Measurements from ENCODE around the gene CPT1B. TPM values are rescaled to one million over a fixed set of nuclear protein-coding genes. Genes with fewer than 3 reads are reported as not detected.
"Not testable (repeated sequence)": the region's sequence is repeated elsewhere in the genome, so short reads cannot be mapped to it uniquely, and the experiment has no call there.

Gene CPT1B
- total RNA-seq, 2 experiments from 2014 or later = 101 to 138 TPM

DNA sequence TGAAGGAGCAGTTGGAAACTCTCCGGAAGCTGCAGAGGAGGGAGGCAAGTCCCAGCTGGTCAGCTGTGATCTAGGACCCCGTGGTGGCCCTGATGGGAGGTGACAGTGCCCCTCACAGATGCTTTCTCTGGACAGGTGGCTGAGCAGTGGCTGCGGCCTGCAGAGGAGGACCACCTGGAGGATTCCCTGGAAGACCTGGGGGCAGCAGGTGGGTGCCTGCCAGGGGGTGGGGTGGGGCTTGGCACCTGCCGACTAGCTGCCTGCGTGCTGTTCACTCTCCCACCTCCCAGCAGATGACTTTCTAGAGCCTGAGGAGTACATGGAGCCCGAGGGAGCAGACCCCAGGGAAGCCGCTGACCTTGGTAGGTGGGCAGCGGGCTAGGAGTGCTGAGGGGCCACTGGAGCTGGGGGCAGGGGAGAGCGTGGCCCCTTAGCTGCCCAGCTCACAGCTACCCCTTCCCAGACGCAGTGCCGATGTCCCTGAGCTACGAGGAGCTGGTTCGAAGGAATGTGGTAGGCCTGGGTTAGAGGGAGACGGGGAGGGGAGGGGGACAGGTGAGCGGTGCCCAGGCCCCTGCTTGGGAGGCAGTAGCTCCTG, 55.9 kb downstream of the CPT1B start:
- POLR2A ChIA-PET = interaction anchor here (0.6 to 1.3 kb wide), 3 partner anchors 14 to 597 kb away, joined by 3 to 4 read pairs (median 4); partner anchors contain the start of genes LMF2 and NCAPH2
- H3K4me1 ChIP-seq (ENCODE audit: insufficient read depth, low read length, poor library complexity, severe bottlenecking) = peaks cover 13% of the 10 kb centered on the region

DNA sequence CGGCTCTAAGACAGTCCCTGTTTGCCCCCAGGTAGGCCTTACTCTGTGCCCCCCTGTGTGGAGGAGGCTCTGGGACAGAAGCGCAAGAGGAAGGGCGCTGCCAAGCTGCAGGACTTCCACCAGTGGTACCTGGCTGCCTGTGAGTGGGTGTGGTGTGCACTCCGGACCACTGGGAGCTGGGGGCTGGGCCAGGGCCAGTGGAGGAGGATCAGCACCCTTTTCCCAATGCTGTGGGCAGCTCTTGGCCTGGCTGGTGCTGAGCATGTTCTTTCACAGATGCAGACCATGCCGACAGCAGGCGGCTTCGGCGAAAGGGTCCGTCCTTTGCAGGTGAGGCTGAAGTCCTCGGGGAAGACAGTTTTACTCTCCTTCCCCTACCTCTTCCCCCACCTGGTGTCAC, 56.5 kb downstream of the CPT1B start:
- TF ChIP-seq, protein P1, sequence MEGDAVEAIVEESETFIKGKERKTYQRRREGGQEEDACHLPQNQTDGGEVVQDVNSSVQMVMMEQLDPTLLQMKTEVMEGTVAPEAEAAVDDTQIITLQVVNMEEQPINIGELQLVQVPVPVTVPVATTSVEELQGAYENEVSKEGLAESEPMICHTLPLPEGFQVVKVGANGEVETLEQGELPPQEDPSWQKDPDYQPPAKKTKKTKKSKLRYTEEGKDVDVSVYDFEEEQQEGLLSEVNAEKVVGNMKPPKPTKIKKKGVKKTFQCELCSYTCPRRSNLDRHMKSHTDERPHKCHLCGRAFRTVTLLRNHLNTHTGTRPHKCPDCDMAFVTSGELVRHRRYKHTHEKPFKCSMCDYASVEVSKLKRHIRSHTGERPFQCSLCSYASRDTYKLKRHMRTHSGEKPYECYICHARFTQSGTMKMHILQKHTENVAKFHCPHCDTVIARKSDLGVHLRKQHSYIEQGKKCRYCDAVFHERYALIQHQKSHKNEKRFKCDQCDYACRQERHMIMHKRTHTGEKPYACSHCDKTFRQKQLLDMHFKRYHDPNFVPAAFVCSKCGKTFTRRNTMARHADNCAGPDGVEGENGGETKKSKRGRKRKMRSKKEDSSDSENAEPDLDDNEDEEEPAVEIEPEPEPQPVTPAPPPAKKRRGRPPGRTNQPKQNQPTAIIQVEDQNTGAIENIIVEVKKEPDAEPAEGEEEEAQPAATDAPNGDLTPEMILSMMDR (conservative IDR thresholded peaks at IDR 0.05; ENCODE audit: low read length) = no peak
- TF ChIP-seq EZH2phosphoT487 (IDR thresholded peaks at IDR 0.05; ENCODE audit: borderline replicate concordance, low read depth, low read length) = no peak
- no peak overlapping the region for H3K4me3 ChIP-seq (ENCODE audit: low read depth, low read length, poor library complexity, severe bottlenecking)
- peaks cover 4% of the 10 kb centered on the region; the same call in 1 of the 2 replicates for H3K79me2 ChIP-seq (ENCODE audit: insufficient read depth, low read depth, low read length)
- ChIA-PET CTCF (ENCODE audit: unreplicated experiment) (no interaction called here), POLR2A (interaction anchor here (0.5 kb wide), 1 partner anchor 39 kb away, joined by 4 read pairs; no protein-coding TSS in a partner anchor)
- H3K4me2 ChIP-seq (ENCODE audit: low read length) = no peak overlapping the region
- no peak overlapping the region for H2AFZ ChIP-seq (ENCODE audit: low read length)
- H3K9me2 ChIP-seq (ENCODE audit: insufficient read depth, low read length) = no peaks in the 10 kb centered on the region
- H3K4me1 ChIP-seq (ENCODE audit: insufficient read depth, low read length, poor library complexity, severe bottlenecking) = peaks cover 10% of the 10 kb centered on the region
- intact Hi-C loops (cut with micrococcal nuclease; ENCODE audit: unreplicated experiment) = no loop called here
- no peak overlapping the region for H3K27ac ChIP-seq (ENCODE audit: low read depth, low read length, poor library complexity, severe bottlenecking)
- H4K20me1 ChIP-seq (ENCODE audit: insufficient read depth, low read length) = no peaks in the 10 kb centered on the region
- no TSS peak for BruUV-seq (replicated peaks)
- no peaks in the 10 kb centered on the region for H3K9me3 ChIP-seq (ENCODE audit: low read length)
- H3K36me3 ChIP-seq (ENCODE audit: insufficient read depth, low read length) = peaks cover 84% of the 10 kb centered on the region
- DNase-seq (ENCODE audit: low spot score) = no peak

More for the DNA sequence above, 55.9 kb downstream of the CPT1B start:
- intact Hi-C loops (cut with micrococcal nuclease; ENCODE audit: unreplicated experiment) = no loop called here
- Histone ChIP-seq H3K4me3 (ENCODE audit: low read depth, low read length, poor library complexity, severe bottlenecking) (no peak overlapping the region), H3K9me3 (ENCODE audit: low read length) (no peaks in the 10 kb centered on the region), H3K9me2 (ENCODE audit: insufficient read depth, low read length) (no peaks in the 10 kb centered on the region), H3K27ac (ENCODE audit: low read depth, low read length, poor library complexity, severe bottlenecking) (no peak overlapping the region), H3K36me3 (ENCODE audit: insufficient read depth, low read length) (peaks cover 78% of the 10 kb centered on the region), H2AFZ (ENCODE audit: low read length) (no peak overlapping the region), H4K20me1 (ENCODE audit: insufficient read depth, low read length) (no peaks in the 10 kb centered on the region), H3K79me2 (ENCODE audit: insufficient read depth, low read depth, low read length) (peaks cover 4% of the 10 kb centered on the region; the same call in 1 of the 2 replicates), H3K4me2 (ENCODE audit: low read length) (no peak overlapping the region)
- no peak for DNase-seq (ENCODE audit: low spot score)
- BruUV-seq (replicated peaks) = no TSS peak
- CTCF ChIA-PET (ENCODE audit: unreplicated experiment) = interaction anchor here (0.5 to 0.6 kb wide), 3 partner anchors 11 to 49 kb away, joined by 3 to 9 read pairs (median 5); no protein-coding TSS in a partner anchor
- no peak for TF ChIP-seq EZH2phosphoT487 (IDR thresholded peaks at IDR 0.05; ENCODE audit: borderline replicate concordance, low read depth, low read length)
- TF ChIP-seq, protein P1 (conservative IDR thresholded peaks at IDR 0.05; ENCODE audit: low read length) = no peak

DNA sequence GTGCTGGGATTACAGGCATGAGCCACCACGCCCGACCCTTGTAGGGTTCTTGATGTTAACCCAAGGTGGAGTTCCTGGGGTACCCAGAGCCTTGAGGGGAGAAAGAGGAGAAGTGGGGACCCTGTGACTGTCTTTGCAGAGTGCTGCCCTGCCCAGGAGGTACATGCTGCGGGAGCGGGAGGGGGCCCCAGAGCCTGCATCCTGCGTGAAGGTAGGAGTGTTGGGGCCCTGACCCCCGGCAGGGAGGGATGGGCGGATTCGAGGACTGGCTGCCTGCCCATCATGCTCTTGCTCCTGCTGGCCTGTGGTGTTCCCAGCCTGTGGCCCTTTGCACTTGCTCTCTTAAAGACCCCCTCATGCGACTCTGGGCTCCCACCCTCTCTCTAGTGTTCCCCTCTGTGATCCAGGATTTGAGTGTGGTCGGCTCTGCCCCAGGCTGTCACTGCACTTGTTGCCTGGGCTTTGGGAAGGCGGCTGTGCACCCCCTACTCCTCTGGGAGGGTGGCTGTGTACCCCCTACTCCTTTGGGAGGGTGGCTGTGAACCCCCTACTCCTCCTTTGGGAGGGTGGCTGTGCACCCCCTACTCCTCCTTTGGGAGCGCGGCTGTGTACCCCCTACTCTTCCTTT, 57.3 kb downstream of the CPT1B start:
- Histone ChIP-seq H3K27ac (ENCODE audit: low read depth, low read length, poor library complexity, severe bottlenecking) (no peak overlapping the region), H3K4me2 (ENCODE audit: low read length) (no peak overlapping the region), H3K9me3 (ENCODE audit: low read length) (no peaks in the 10 kb centered on the region), H3K4me1 (ENCODE audit: insufficient read depth, low read length, poor library complexity, severe bottlenecking) (peaks cover 10% of the 10 kb centered on the region), H3K79me2 (ENCODE audit: insufficient read depth, low read depth, low read length) (peaks cover 4% of the 10 kb centered on the region; the same call in 1 of the 2 replicates), H3K9me2 (ENCODE audit: insufficient read depth, low read length) (no peaks in the 10 kb centered on the region), H3K36me3 (ENCODE audit: insufficient read depth, low read length) (peaks cover 91% of the 10 kb centered on the region), H2AFZ (ENCODE audit: low read length) (no peak overlapping the region), H3K4me3 (ENCODE audit: low read depth, low read length, poor library complexity, severe bottlenecking) (no peak overlapping the region), H4K20me1 (ENCODE audit: insufficient read depth, low read length) (no peaks in the 10 kb centered on the region)
- POLR2A ChIA-PET = interaction anchor here (0.5 kb wide), 1 partner anchor 40 kb away, joined by 4 read pairs; no protein-coding TSS in a partner anchor
- TF ChIP-seq, protein P1 (conservative IDR thresholded peaks at IDR 0.05; ENCODE audit: low read length) = no peak
- no peak for TF ChIP-seq EZH2phosphoT487 (IDR thresholded peaks at IDR 0.05; ENCODE audit: borderline replicate concordance, low read depth, low read length)
- no peak for DNase-seq (ENCODE audit: low spot score)
- intact Hi-C loops (cut with micrococcal nuclease; ENCODE audit: unreplicated experiment) = no loop called here
- BruUV-seq (replicated peaks) = no TSS peak
- CTCF ChIA-PET (ENCODE audit: unreplicated experiment) = no interaction called here

DNA sequence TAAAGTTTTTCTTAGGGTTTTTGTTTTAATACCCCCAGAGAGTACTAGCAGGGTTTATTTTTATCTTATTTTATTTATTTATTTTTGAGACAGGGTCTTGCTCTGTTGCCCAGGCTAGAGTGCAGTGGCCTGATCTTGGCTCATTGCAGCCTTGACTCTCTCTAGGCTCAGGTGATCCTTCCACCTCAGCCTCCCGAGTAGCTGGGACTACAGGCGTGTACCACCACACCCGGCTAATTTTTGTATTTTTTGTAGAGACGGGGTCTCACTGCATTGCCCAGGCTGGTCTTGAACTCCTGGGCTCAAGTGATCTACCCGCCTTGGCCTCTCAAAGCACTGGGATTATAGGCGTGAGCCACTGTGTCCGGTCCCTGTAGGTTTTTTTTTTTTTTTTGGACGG, 58.0 kb downstream of the CPT1B start:
- POLR2A ChIA-PET; BruUV-seq (replicated peaks): not testable (repeated sequence)

More for the DNA sequence above, 58.0 kb downstream of the CPT1B start:
- H3K4me3 ChIP-seq (ENCODE audit: low read depth, low read length, poor library complexity, severe bottlenecking); H3K9me2 ChIP-seq (ENCODE audit: insufficient read depth, low read length); CTCF ChIA-PET (ENCODE audit: unreplicated experiment); H3K27ac ChIP-seq (ENCODE audit: low read depth, low read length, poor library complexity, severe bottlenecking); H3K9me3 ChIP-seq (ENCODE audit: low read length); H3K4me2 ChIP-seq (ENCODE audit: low read length); H3K4me1 ChIP-seq (ENCODE audit: insufficient read depth, low read length, poor library complexity, severe bottlenecking); H4K20me1 ChIP-seq (ENCODE audit: insufficient read depth, low read length); intact Hi-C loops (cut with micrococcal nuclease; ENCODE audit: unreplicated experiment); H3K79me2 ChIP-seq (ENCODE audit: insufficient read depth, low read depth, low read length); DNase-seq (ENCODE audit: low spot score); H2AFZ ChIP-seq (ENCODE audit: low read length): not testable (repeated sequence)
- H3K36me3 ChIP-seq (ENCODE audit: insufficient read depth, low read length) = peaks cover 96% of the 10 kb centered on the region

All from OCI-LY7 (cell line).